Vagina (tissue), 2 donors: Measurements from ENCODE around the gene BMPR1B. TPM values are rescaled to one million over a fixed set of nuclear protein-coding genes. Genes with fewer than 3 reads are reported as not detected.

ENCODE experiments used
- DNase-seq, 2 donors: peaks; one replicate each; pipeline ENCODE4 v3.0.0-alpha.2; 2017; ENCODE audit errors: extremely low spot score in 2 of 2
- H3K27ac ChIP-seq: fragments of 200-600 bp; sonication (generic); one replicate; pipeline ENCODE4 v1.5.1; 2019
- H3K27me3 ChIP-seq: fragments of 200-600 bp; sonication (generic); one replicate; pipeline ENCODE4 v1.5.1; 2019
- H3K36me3 ChIP-seq, 2 donors: fragments of 200-600 bp; sonication (generic); one replicate each; pipeline ENCODE4 v1.5.1; 2017 to 2019
- H3K4me1 ChIP-seq: fragments of 200-600 bp; sonication (generic); one replicate; pipeline ENCODE4 v1.5.1; 2019
- H3K4me3 ChIP-seq, 2 donors: fragments of 200-600 bp; sonication (generic); 1 replicate in 1 of 2; 2 replicates in 1 of 2; pipeline ENCODE4 v1.5.1; 2016 to 2019
- H3K9me3 ChIP-seq: fragments of 200-600 bp; sonication (generic); one replicate; pipeline ENCODE4 v1.5.1; 2019
- POLR2A ChIP-seq, 2 donors: fragments of 450-650 bp; IDR thresholded peaks; one replicate each; pipeline ENCODE4 v1.6.1; 2017; ENCODE audit warnings: antibody characterized with exemption in 2 of 2, mild to moderate bottlenecking in 2 of 2, moderate library complexity in 2 of 2
- POLR2AphosphoS5 ChIP-seq, 2 donors: sonication (generic); formaldehyde crosslinking; IDR thresholded peaks; one replicate each; pipeline ENCODE4 v1.9.0; 2017; ENCODE audit warnings: antibody characterized with exemption in 2 of 2, mild to moderate bottlenecking in 2 of 2, low read depth in 1 of 2; ENCODE audit not compliant: insufficient read depth in 1 of 2
- intact Hi-C: fragments of 100-400 bp; cut with DNase I; formaldehyde crosslinking; loops from one replicate; pipeline ENCODE4 v1.15.1; 2023
- total RNA-seq: library from RNA; depleted of rRNA; stranded (reverse); fragments of >200 nt; gene quantifications from one replicate; pipeline ENCODE4 v1.2.3, GENCODE V29; 2016
- TF ChIP-seq, protein P1 (sequence below), 3 experiments: fragments of 450-650 bp in 2 of 3; fragments of 200-600 bp in 1 of 3; sonication (generic) in 1 of 3; IDR thresholded peaks; one replicate each; pipeline ENCODE4 v1.5.1; 2017 to 2019; ENCODE audit warnings: antibody characterized with exemption in 3 of 3, mild to moderate bottlenecking in 2 of 3, moderate library complexity in 2 of 3

The BMPR1B gene
- total RNA-seq, 1 donor from 2014 or later, result 0.49 TPM

DNA sequence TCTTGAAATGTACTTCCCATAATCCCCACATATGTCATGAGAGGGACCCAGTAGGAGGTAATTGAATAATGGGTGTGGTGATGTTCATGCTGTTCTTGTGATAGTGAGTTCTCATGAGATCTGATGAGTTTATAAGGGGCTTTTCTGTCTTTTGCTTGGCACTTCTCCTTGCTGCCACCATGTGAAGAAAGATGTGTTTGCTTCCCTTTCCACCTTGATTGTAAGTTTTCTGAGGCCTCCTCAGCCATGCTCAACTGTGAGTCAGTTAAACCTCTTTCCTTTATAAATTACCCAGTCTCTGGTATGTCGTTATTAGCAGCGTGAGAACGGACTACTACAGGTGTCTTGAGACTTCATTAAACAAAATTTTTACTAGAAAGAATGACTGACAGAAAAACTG is 323.2 kb downstream of the BMPR1B start:
- Histone ChIP-seq H3K4me3 (no peak overlapping the region), H3K9me3 (no peaks in the 10 kb centered on the region), H3K36me3 (no peaks in the 10 kb centered on the region), H3K4me1 (no peaks in the 10 kb centered on the region), H3K27me3 (no peaks in the 10 kb centered on the region), H3K27ac (no peak overlapping the region)
- DNase-seq, result no peak
- intact Hi-C loops, result no loop called here
- TF ChIP-seq, protein P1, sequence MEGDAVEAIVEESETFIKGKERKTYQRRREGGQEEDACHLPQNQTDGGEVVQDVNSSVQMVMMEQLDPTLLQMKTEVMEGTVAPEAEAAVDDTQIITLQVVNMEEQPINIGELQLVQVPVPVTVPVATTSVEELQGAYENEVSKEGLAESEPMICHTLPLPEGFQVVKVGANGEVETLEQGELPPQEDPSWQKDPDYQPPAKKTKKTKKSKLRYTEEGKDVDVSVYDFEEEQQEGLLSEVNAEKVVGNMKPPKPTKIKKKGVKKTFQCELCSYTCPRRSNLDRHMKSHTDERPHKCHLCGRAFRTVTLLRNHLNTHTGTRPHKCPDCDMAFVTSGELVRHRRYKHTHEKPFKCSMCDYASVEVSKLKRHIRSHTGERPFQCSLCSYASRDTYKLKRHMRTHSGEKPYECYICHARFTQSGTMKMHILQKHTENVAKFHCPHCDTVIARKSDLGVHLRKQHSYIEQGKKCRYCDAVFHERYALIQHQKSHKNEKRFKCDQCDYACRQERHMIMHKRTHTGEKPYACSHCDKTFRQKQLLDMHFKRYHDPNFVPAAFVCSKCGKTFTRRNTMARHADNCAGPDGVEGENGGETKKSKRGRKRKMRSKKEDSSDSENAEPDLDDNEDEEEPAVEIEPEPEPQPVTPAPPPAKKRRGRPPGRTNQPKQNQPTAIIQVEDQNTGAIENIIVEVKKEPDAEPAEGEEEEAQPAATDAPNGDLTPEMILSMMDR (IDR thresholded peaks at IDR 0.05), result no peak
- TF ChIP-seq POLR2AphosphoS5 (IDR thresholded peaks at IDR 0.05; ENCODE audit: insufficient read depth in 1 of 2, low read depth in 1 of 2) (no peak), POLR2A (IDR thresholded peaks at IDR 0.05) (no peak)

DNA sequence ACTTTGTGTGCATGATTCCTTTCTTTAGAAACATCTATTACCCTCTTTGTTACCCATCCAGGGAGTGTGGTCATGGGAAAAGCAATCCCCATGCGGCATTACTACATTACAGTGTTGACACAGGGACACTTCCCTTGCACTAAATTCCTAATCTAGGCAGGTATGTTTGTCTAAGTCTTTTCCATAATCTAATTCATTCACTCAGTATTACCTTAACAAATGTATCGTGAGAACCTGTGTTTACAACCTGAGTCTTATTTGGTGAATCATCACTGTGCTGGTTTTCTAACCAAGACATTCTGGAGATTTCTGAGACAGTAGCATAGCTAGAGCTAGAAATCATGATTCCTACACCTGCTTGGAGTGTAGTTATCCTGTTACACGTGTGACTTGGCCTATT is 326.8 kb downstream of the BMPR1B start:
- TF ChIP-seq, protein P1 (IDR thresholded peaks at IDR 0.05), result no peak
- no peak for TF ChIP-seq POLR2A (IDR thresholded peaks at IDR 0.05)
- TF ChIP-seq POLR2AphosphoS5 (IDR thresholded peaks at IDR 0.05; ENCODE audit: insufficient read depth in 1 of 2, low read depth in 1 of 2), result no peak
- DNase-seq, result no peak
- intact Hi-C loops, result no loop called here
- Histone ChIP-seq H3K4me3 (no peak overlapping the region), H3K27me3 (no peaks in the 10 kb centered on the region), H3K4me1 (no peaks in the 10 kb centered on the region), H3K27ac (no peak overlapping the region), H3K36me3 (no peaks in the 10 kb centered on the region), H3K9me3 (no peaks in the 10 kb centered on the region)

DNA sequence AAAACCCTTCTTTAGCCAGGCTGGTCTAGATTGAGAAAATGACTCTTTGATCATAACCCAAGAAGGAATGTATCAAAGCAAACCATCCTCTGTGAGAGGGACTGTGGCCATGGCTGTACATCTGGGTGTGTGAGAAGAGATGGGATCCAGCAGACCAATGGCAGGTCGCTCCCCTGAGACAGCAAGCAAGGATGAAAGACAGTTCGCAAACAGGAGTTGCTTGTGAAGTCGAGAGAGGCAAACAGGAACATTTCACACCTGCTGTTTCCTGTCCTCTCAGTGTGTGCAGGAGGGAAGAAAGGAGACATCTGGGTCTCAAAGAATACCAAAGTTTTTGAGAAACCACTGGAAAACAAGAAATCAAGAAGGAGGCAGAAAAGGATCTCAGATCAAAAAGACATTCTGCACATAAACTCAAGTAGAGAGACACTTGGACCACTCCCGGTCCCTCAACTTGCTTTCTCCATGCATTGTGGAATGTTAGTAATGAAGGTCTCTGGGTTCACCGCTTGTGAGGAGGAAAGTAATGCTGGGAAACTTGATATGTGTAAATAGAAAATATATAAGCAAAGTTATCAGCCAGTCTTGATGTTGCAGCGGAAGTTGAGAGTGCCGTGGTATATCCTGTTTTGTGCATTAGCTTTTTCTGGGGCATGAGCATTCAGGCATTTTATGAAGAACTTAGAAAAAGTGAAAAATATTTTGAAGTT is 327.5 kb downstream of the BMPR1B start:
- TF ChIP-seq, protein P1 (IDR thresholded peaks at IDR 0.05), result no peak
- TF ChIP-seq POLR2A (IDR thresholded peaks at IDR 0.05) (no peak), POLR2AphosphoS5 (IDR thresholded peaks at IDR 0.05; ENCODE audit: insufficient read depth in 1 of 2, low read depth in 1 of 2) (no peak)
- DNase-seq, result no peak
- Histone ChIP-seq H3K27me3 (no peaks in the 10 kb centered on the region), H3K9me3 (no peaks in the 10 kb centered on the region), H3K27ac (no peak overlapping the region), H3K4me1 (no peaks in the 10 kb centered on the region), H3K4me3 (no peak overlapping the region), H3K36me3 (no peaks in the 10 kb centered on the region)
- intact Hi-C loops, result no loop called here

DNA sequence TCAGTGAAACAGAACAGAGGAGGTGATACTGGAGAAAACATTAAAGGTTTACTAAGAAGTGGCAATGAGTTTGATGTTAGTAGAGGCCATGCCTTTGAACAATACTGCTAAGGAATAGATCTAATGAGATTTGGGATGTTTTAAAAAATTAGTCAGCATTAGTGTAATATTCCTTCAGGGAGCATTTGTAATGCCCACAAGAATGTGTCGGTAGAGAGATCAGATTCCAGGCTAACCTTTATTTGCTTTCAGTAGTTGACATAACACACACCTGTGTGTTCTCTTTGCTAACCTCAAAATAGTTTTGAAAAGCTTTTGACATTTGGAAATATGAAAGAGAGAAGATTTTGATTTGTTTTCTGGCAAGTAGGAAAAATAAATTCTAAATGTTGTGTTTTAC is 328.8 kb downstream of the BMPR1B start:
- Histone ChIP-seq H3K27ac (no peak overlapping the region), H3K4me3 (no peak overlapping the region), H3K27me3 (no peaks in the 10 kb centered on the region), H3K4me1 (no peaks in the 10 kb centered on the region), H3K36me3 (no peaks in the 10 kb centered on the region), H3K9me3 (no peaks in the 10 kb centered on the region)
- TF ChIP-seq POLR2A (IDR thresholded peaks at IDR 0.05), result no peak
- TF ChIP-seq POLR2AphosphoS5 (IDR thresholded peaks at IDR 0.05; ENCODE audit: insufficient read depth in 1 of 2, low read depth in 1 of 2), result no peak
- TF ChIP-seq, protein P1 (IDR thresholded peaks at IDR 0.05), result no peak
- DNase-seq, result no peak
- intact Hi-C loops, result no loop called here

DNA sequence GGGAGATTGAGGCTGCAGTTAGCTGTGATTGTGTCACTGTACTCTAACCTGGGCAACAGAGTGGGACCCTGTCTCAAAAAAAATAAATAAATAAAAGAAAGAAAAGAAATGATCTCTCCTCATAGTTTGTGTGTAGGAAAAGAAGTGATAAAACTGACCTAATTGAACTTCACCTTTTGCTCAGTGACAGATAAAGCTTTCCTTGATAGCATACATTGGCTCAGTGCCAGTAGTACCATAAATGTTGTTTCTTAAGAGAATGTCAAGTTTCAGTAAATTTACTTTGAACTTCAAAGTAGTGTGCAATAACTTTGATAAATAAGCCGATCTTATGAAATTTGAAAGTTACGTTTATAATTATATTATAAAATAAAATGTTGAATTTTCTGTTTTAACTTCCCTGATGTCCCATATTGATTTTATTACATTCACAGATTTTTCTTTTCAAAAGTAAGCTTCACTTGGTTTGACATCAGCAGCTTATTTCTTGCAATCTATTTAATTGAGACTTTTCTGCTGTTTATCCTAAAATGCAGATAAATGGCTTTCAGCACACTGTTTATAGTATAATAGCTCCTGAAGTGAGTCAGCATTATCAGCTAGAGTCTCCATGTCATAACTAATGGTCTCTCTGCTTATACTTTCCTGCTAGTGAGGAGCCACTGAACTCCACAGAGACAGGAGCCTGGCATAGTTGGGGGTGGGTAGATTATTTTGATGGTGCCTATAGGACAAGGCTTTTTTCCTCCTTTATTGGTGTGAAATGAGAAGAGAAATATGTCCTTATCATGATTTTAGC is 330.1 kb downstream of the BMPR1B start:
- Histone ChIP-seq H3K4me1 (no peaks in the 10 kb centered on the region), H3K9me3 (no peaks in the 10 kb centered on the region), H3K27me3 (no peaks in the 10 kb centered on the region), H3K27ac (no peak overlapping the region), H3K36me3 (no peaks in the 10 kb centered on the region), H3K4me3 (no peak overlapping the region)
- intact Hi-C loops, result no loop called here
- TF ChIP-seq POLR2A (IDR thresholded peaks at IDR 0.05) (no peak), POLR2AphosphoS5 (IDR thresholded peaks at IDR 0.05; ENCODE audit: insufficient read depth in 1 of 2, low read depth in 1 of 2) (no peak)
- TF ChIP-seq, protein P1 (IDR thresholded peaks at IDR 0.05), result no peak
- DNase-seq, result no peak
